ENCODE data around the gene TSPAN7. TPM values are rescaled to one million over a fixed set of nuclear protein-coding genes. Genes with fewer than 3 reads are reported as not detected.

TSPAN7 gene
- total and polyA plus RNA-seq, 2 donors (not counting 1 experiment from before 2014, with no cell fraction given): 0.07 to 0.32 TPM

DNA sequence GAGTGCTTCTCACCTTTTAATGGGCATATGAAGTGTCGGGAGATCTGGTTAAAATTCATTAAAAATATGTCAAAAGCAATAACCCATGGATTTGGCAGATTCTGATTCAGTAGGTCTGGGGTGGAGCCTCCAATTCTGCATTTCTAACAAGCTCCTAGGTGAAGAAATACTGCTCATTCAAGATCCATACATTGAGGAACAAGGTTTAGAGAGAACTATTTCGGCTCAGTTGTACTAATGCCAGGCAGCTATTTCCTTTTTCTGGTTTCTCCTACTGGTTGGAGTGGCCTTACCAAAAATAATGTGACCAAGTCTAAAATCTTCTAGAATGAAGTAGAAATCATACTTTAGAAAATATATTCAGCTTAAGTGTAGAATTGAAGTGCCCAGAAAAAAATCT is 117.5 kb downstream of the TSPAN7 start:
- H3K36me3 ChIP-seq (replicated peaks in 1 of 2; ENCODE audit: control extremely low read depth in 1 of 2, control insufficient read depth in 1 of 2, extremely low read depth in 1 of 2, insufficient read depth in 2 of 2, low read length in 1 of 2): no peaks in the 10 kb centered on the region
- H3K4me1 ChIP-seq (ENCODE audit: control insufficient read depth in 2 of 2, insufficient read depth in 2 of 2, low read length in 2 of 2): no peaks in the 10 kb centered on the region
- intact Hi-C loops (cut with micrococcal nuclease): no loop called here
- H3K9me3 Mint-ChIP-seq (ENCODE audit: insufficient read depth): no peaks in the 10 kb centered on the region
- no peak overlapping the region for H3K27ac ChIP-seq (ENCODE audit: low read length in 2 of 2)
- H3K79me2 ChIP-seq (ENCODE audit: control insufficient read depth, insufficient read depth, low read length): no peaks in the 10 kb centered on the region
- no peak overlapping the region for H3K4me3 Mint-ChIP-seq
- no peak overlapping the region for H2AFZ ChIP-seq (ENCODE audit: insufficient read depth, low read depth, low read length, poor library complexity, severe bottlenecking)
- no peak overlapping the region for H3K4me3 ChIP-seq (ENCODE audit: control extremely low read depth in 1 of 5, extremely low read depth in 1 of 5, insufficient read depth in 1 of 5, low read depth in 2 of 5, low read length in 4 of 5)
- H3K4me2 ChIP-seq (replicated peaks; ENCODE audit: low read depth, low read length, poor library complexity, severe bottlenecking): no peak overlapping the region
- no peaks in the 10 kb centered on the region for H4K20me1 ChIP-seq (ENCODE audit: control insufficient read depth, insufficient read depth, low read length, poor library complexity, severe bottlenecking)
- no peak overlapping the region for H3K9ac ChIP-seq (ENCODE audit: low read length)
- ChIA-PET POLR2A (no interaction called here), CTCF (no interaction called here)
- no peaks in the 10 kb centered on the region for H3K27me3 ChIP-seq (replicated peaks in 1 of 4; ENCODE audit: control extremely low read depth in 1 of 4, control insufficient read depth in 3 of 4, insufficient read depth in 4 of 4, low read length in 3 of 4)
- H3K27me3 Mint-ChIP-seq: peaks cover 12% of the 10 kb centered on the region
- ATAC-seq (ENCODE audit: low read depth) (no peak), DNase-seq (no peak)
- TF ChIP-seq, protein P1, sequence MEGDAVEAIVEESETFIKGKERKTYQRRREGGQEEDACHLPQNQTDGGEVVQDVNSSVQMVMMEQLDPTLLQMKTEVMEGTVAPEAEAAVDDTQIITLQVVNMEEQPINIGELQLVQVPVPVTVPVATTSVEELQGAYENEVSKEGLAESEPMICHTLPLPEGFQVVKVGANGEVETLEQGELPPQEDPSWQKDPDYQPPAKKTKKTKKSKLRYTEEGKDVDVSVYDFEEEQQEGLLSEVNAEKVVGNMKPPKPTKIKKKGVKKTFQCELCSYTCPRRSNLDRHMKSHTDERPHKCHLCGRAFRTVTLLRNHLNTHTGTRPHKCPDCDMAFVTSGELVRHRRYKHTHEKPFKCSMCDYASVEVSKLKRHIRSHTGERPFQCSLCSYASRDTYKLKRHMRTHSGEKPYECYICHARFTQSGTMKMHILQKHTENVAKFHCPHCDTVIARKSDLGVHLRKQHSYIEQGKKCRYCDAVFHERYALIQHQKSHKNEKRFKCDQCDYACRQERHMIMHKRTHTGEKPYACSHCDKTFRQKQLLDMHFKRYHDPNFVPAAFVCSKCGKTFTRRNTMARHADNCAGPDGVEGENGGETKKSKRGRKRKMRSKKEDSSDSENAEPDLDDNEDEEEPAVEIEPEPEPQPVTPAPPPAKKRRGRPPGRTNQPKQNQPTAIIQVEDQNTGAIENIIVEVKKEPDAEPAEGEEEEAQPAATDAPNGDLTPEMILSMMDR (IDR thresholded peaks at IDR 0.05): no peak
- no peak for TF ChIP-seq EZH2 (IDR thresholded peaks at IDR 0.05; ENCODE audit: borderline replicate concordance, insufficient read depth, low read depth, low read length, poor library complexity, severe bottlenecking)
- H3K4me1 Mint-ChIP-seq: no peaks in the 10 kb centered on the region
- WGBS (ENCODE audit: insufficient coverage): no CpG with 5 or more reads among the region's 2 CpGs
- no peaks in the 10 kb centered on the region for H3K9me3 ChIP-seq (ENCODE audit: control extremely low read depth in 1 of 3, control insufficient read depth in 2 of 3, insufficient read depth in 1 of 3, low read length in 2 of 3)
- H3K27ac Mint-ChIP-seq: no peak overlapping the region

DNA sequence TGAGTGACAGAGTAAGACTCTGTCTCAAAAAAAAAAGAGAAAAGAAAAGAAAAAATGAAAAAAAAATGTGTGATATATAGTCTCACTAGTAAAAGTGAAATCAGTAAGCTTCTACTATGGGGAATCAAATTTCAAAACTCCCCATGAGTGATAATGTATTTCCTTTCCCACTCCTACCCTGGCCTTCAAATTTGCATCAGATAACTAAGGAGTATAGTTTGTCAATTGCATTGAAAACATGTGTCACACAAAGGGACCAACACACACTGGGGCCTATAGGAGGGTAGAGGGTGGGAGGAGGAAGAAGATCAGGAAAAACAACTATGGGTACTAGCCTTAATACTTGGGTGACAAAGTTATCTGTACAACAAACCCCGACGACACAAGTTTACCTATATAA is 118.4 kb downstream of the TSPAN7 start:
- ChIA-PET POLR2A (no interaction called here), CTCF (no interaction called here)
- Histone ChIP-seq H3K36me3 (replicated peaks in 1 of 2; ENCODE audit: control extremely low read depth in 1 of 2, control insufficient read depth in 1 of 2, extremely low read depth in 1 of 2, insufficient read depth in 2 of 2, low read length in 1 of 2) (no peaks in the 10 kb centered on the region), H3K4me3 (ENCODE audit: control extremely low read depth in 1 of 5, extremely low read depth in 1 of 5, insufficient read depth in 1 of 5, low read depth in 2 of 5, low read length in 4 of 5) (no peak overlapping the region), H3K27me3 (replicated peaks in 1 of 4; ENCODE audit: control extremely low read depth in 1 of 4, control insufficient read depth in 3 of 4, insufficient read depth in 4 of 4, low read length in 3 of 4) (no peaks in the 10 kb centered on the region), H4K20me1 (ENCODE audit: control insufficient read depth, insufficient read depth, low read length, poor library complexity, severe bottlenecking) (no peaks in the 10 kb centered on the region), H3K27ac (ENCODE audit: low read length in 2 of 2) (no peak overlapping the region), H2AFZ (ENCODE audit: insufficient read depth, low read depth, low read length, poor library complexity, severe bottlenecking) (no peak overlapping the region), H3K9ac (ENCODE audit: low read length) (no peak overlapping the region), H3K4me2 (replicated peaks; ENCODE audit: low read depth, low read length, poor library complexity, severe bottlenecking) (no peak overlapping the region), H3K9me3 (ENCODE audit: control extremely low read depth in 1 of 3, control insufficient read depth in 2 of 3, insufficient read depth in 1 of 3, low read length in 2 of 3) (no peaks in the 10 kb centered on the region), H3K79me2 (ENCODE audit: control insufficient read depth, insufficient read depth, low read length) (no peaks in the 10 kb centered on the region), H3K4me1 (ENCODE audit: control insufficient read depth in 2 of 2, insufficient read depth in 2 of 2, low read length in 2 of 2) (no peaks in the 10 kb centered on the region)
- no peak for TF ChIP-seq EZH2 (IDR thresholded peaks at IDR 0.05; ENCODE audit: borderline replicate concordance, insufficient read depth, low read depth, low read length, poor library complexity, severe bottlenecking)
- TF ChIP-seq, protein P1 (IDR thresholded peaks at IDR 0.05): no peak
- no CpG with 5 or more reads among the region's 2 CpGs for WGBS (ENCODE audit: insufficient coverage)
- ATAC-seq (ENCODE audit: low read depth) (no peak), DNase-seq (no peak)
- no peaks in the 10 kb centered on the region for H3K9me3 Mint-ChIP-seq (ENCODE audit: insufficient read depth)
- H3K27ac Mint-ChIP-seq: no peak overlapping the region
- H3K4me3 Mint-ChIP-seq: no peak overlapping the region
- no peaks in the 10 kb centered on the region for H3K4me1 Mint-ChIP-seq
- intact Hi-C loops (cut with micrococcal nuclease): no loop called here
- peaks cover 12% of the 10 kb centered on the region for H3K27me3 Mint-ChIP-seq

Data from B cell (primary cell).